BLaER1 (cell line): ENCODE data around the gene TMPRSS11E.

ENCODE experiments used
- H3K27ac ChIP-seq: shearing (Covaris generic); formaldehyde crosslinking; 2 replicates; pipeline ENCODE4 v1.8.1; 2022
- H3K27me3 ChIP-seq: shearing (Covaris generic); formaldehyde crosslinking; 2 replicates; pipeline ENCODE4 v1.8.1; 2022
- H3K36me3 ChIP-seq: shearing (Covaris generic); formaldehyde crosslinking; 2 replicates; pipeline ENCODE4 v1.8.1; 2022
- H3K4me1 ChIP-seq: shearing (Covaris generic); formaldehyde crosslinking; 2 replicates; pipeline ENCODE4 v1.8.1; 2022
- H3K4me2 ChIP-seq: shearing (Covaris generic); formaldehyde crosslinking; 2 replicates; pipeline ENCODE4 v1.8.1; 2022
- H3K4me3 ChIP-seq: shearing (Covaris generic); formaldehyde crosslinking; 2 replicates; pipeline ENCODE4 v1.8.1; 2022
- H3K9ac ChIP-seq: shearing (Covaris generic); formaldehyde crosslinking; 2 replicates; pipeline ENCODE4 v1.8.1; 2022
- H3K9me3 ChIP-seq: shearing (Covaris generic); formaldehyde crosslinking; 2 replicates; pipeline ENCODE4 v1.8.1; 2022
- H4K20me1 ChIP-seq: shearing (Covaris generic); formaldehyde crosslinking; 2 replicates; pipeline ENCODE4 v1.8.1; 2022
- Cebpa-rat ChIP-seq: shearing (Covaris generic); IDR thresholded peaks from 2 replicates; pipeline ENCODE4 v1.8.1; 2022

Gene TMPRSS11E

GRCh38 chr4:68462691-68463090 lies 15.4 kb downstream of the TMPRSS11E start:
- Histone ChIP-seq H4K20me1 (no peaks in the 10 kb centered on the region), H3K4me3 (no peak overlapping the region), H3K9ac (no peak overlapping the region), H3K9me3 (no peaks in the 10 kb centered on the region), H3K4me1 (no peaks in the 10 kb centered on the region), H3K4me2 (no peak overlapping the region), H3K36me3 (no peaks in the 10 kb centered on the region), H3K27me3 (no peaks in the 10 kb centered on the region), H3K27ac (no peak overlapping the region)
- TF ChIP-seq Cebpa-rat, result no peak

- H3K9ac ChIP-seq, result no peak overlapping the region
- no peaks in the 10 kb centered on the region for H3K4me1 ChIP-seq
- H3K4me2 ChIP-seq, result no peak overlapping the region
- H3K27me3 ChIP-seq, result no peaks in the 10 kb centered on the region
- no peak for TF ChIP-seq Cebpa-rat
- H3K9me3 ChIP-seq, result no peaks in the 10 kb centered on the region
- H4K20me1 ChIP-seq, result no peaks in the 10 kb centered on the region
- no peak overlapping the region for H3K27ac ChIP-seq
- no peak overlapping the region for H3K4me3 ChIP-seq
- no peaks in the 10 kb centered on the region for H3K36me3 ChIP-seq
Measured at GRCh38 chr4:68463796-68464195, 16.5 kb downstream of the TMPRSS11E start.

- Histone ChIP-seq H3K4me1 (no peaks in the 10 kb centered on the region), H3K9me3 (no peaks in the 10 kb centered on the region), H3K9ac (no peak overlapping the region), H3K27me3 (no peaks in the 10 kb centered on the region), H3K27ac (no peak overlapping the region), H3K4me3 (no peak overlapping the region), H3K4me2 (no peak overlapping the region), H4K20me1 (no peaks in the 10 kb centered on the region), H3K36me3 (no peaks in the 10 kb centered on the region)
- no peak for TF ChIP-seq Cebpa-rat
Measured at GRCh38 chr4:68465058-68465457, 17.8 kb downstream of the TMPRSS11E start.

GRCh38 chr4:68466185-68466584 lies 18.9 kb downstream of the TMPRSS11E start:
- H3K4me3 ChIP-seq, result no peak overlapping the region
- no peak overlapping the region for H3K4me2 ChIP-seq
- no peak overlapping the region for H3K27ac ChIP-seq
- H3K9ac ChIP-seq, result no peak overlapping the region
- no peak for TF ChIP-seq Cebpa-rat
- no peaks in the 10 kb centered on the region for H3K9me3 ChIP-seq
- no peaks in the 10 kb centered on the region for H3K4me1 ChIP-seq
- no peaks in the 10 kb centered on the region for H4K20me1 ChIP-seq
- no peaks in the 10 kb centered on the region for H3K27me3 ChIP-seq
- H3K36me3 ChIP-seq, result no peaks in the 10 kb centered on the region

GRCh38 chr4:68466751-68467150 lies 19.5 kb downstream of the TMPRSS11E start:
- Histone ChIP-seq H3K27me3 (no peaks in the 10 kb centered on the region), H3K27ac (no peak overlapping the region), H3K4me3 (no peak overlapping the region), H3K9me3 (no peaks in the 10 kb centered on the region), H3K4me1 (no peaks in the 10 kb centered on the region), H3K4me2 (no peak overlapping the region), H3K36me3 (no peaks in the 10 kb centered on the region), H4K20me1 (no peaks in the 10 kb centered on the region), H3K9ac (no peak overlapping the region)
- TF ChIP-seq Cebpa-rat, result no peak

GRCh38 chr4:68469482-68469881 lies 22.2 kb downstream of the TMPRSS11E start:
- Histone ChIP-seq H4K20me1 (no peaks in the 10 kb centered on the region), H3K9ac (no peak overlapping the region), H3K36me3 (no peaks in the 10 kb centered on the region), H3K4me1 (no peaks in the 10 kb centered on the region), H3K4me3 (no peak overlapping the region), H3K27me3 (no peaks in the 10 kb centered on the region), H3K27ac (no peak overlapping the region), H3K9me3 (no peaks in the 10 kb centered on the region), H3K4me2 (no peak overlapping the region)
- no peak for TF ChIP-seq Cebpa-rat

GRCh38 chr4:68476191-68476590 lies 28.9 kb downstream of the TMPRSS11E start:
- no peaks in the 10 kb centered on the region for H4K20me1 ChIP-seq
- H3K4me3 ChIP-seq, result no peak overlapping the region
- H3K4me1 ChIP-seq, result no peaks in the 10 kb centered on the region
- H3K9me3 ChIP-seq, result no peaks in the 10 kb centered on the region
- H3K36me3 ChIP-seq, result no peaks in the 10 kb centered on the region
- TF ChIP-seq Cebpa-rat, result no peak
- no peak overlapping the region for H3K9ac ChIP-seq
- H3K4me2 ChIP-seq, result no peak overlapping the region
- H3K27ac ChIP-seq, result no peak overlapping the region
- no peaks in the 10 kb centered on the region for H3K27me3 ChIP-seq

- no peaks in the 10 kb centered on the region for H3K9me3 ChIP-seq
Measured at GRCh38 chr4:68489338-68489737, 42.1 kb downstream of the TMPRSS11E start.

GRCh38 chr4:68490826-68491457 lies 43.7 kb downstream of the TMPRSS11E start:
- H3K9ac ChIP-seq, result no peak overlapping the region
- H3K4me3 ChIP-seq, result no peak overlapping the region
- no peaks in the 10 kb centered on the region for H3K9me3 ChIP-seq
- H3K4me2 ChIP-seq, result no peak overlapping the region
- H3K4me1 ChIP-seq, result peaks cover 19% of the 10 kb centered on the region
- no peak for TF ChIP-seq Cebpa-rat
- no peaks in the 10 kb centered on the region for H3K27me3 ChIP-seq
- no peaks in the 10 kb centered on the region for H4K20me1 ChIP-seq
- H3K36me3 ChIP-seq, result no peaks in the 10 kb centered on the region
- H3K27ac ChIP-seq, result no peak overlapping the region

More at GRCh38 chr4:68489338-68489737, 42.1 kb downstream of the TMPRSS11E start:
- no peak overlapping the region for H3K9ac ChIP-seq
- peaks cover 7% of the 10 kb centered on the region for H3K4me1 ChIP-seq
- no peak overlapping the region for H3K4me3 ChIP-seq
- H3K27me3 ChIP-seq, result no peaks in the 10 kb centered on the region
- no peak overlapping the region for H3K27ac ChIP-seq
- no peaks in the 10 kb centered on the region for H3K36me3 ChIP-seq
- H3K4me2 ChIP-seq, result no peak overlapping the region
- no peak for TF ChIP-seq Cebpa-rat
- no peaks in the 10 kb centered on the region for H4K20me1 ChIP-seq

- H3K27ac ChIP-seq, result peak overlapping the region; percentile 52; the same call in 1 of the 2 replicates
- no peak for TF ChIP-seq Cebpa-rat
Measured at GRCh38 chr4:68494688-68495087, 47.4 kb downstream of the TMPRSS11E start.

More at GRCh38 chr4:68494688-68495087, 47.4 kb downstream of the TMPRSS11E start:
- H3K4me3 ChIP-seq, result no peak overlapping the region
- H3K36me3 ChIP-seq, result no peaks in the 10 kb centered on the region
- H3K4me1 ChIP-seq, result peaks cover 19% of the 10 kb centered on the region
- H3K4me2 ChIP-seq, result peak overlapping the region; percentile 79
- H3K27me3 ChIP-seq, result no peaks in the 10 kb centered on the region
- H4K20me1 ChIP-seq, result no peaks in the 10 kb centered on the region
- H3K9ac ChIP-seq, result 0 out of 2 replicates have a peak overlapping the region, but pooled peaks have one; percentile 9
- no peaks in the 10 kb centered on the region for H3K9me3 ChIP-seq
